ENCODE data around the gene GRID2IP. TPM values are rescaled to one million over a fixed set of nuclear protein-coding genes. Genes with fewer than 3 reads are reported as not detected.
"Not testable (repeated sequence)": the region's sequence is repeated elsewhere in the genome, so short reads cannot be mapped to it uniquely, and the experiment has no call there.

GRID2IP gene
- total RNA-seq, 1 donor from 2014 or later, result 2.6 TPM

DNA sequence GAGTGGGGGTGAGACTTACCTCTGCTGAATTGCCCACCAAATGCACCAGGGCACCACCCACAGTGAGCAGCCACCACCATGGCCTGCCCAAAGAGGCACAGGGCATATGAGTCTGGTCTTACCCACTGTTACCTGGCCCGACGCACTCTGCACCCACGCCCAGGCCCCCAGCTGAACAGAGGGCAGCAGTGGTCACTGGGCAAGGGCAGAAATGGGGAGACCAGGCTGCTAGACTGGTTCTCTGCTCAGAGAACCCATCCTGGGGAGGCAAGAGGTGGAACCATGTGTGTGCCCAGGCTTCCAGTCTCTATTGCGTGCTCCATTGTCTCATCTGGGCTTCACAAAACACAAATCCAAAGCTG is 64.1 kb downstream of the GRID2IP start:
- no peak for DNase-seq (ENCODE audit: low spot score)

- DNase-seq (ENCODE audit: low spot score), result no peak
Measured at GRCh38 chr7:6486438-6487183, 64.7 kb downstream of the GRID2IP start.

DNA sequence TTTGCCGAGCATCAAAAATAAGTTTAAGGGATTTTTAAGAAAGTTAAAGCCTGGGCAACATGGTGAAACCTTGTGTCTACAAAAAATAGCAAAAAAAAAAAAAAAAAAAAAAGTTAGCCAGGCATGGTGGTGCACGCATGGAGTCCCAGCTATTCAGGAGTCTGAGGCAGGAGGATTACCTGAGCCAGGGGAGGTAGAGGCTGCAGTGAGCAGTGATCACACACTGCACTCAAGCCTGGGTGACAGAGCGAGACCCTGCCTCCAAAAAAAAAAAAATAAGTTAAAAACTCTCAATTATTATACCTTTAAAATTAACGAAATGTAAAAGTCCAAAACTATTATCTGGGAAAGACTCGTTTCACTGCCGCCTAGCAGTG is 68.5 kb downstream of the GRID2IP start:
- no peak for DNase-seq (ENCODE audit: low spot score)

GRCh38 chr7:6482307-6482706 is 69.0 kb downstream of the GRID2IP start:
- DNase-seq (ENCODE audit: low spot score), result no peak

DNA sequence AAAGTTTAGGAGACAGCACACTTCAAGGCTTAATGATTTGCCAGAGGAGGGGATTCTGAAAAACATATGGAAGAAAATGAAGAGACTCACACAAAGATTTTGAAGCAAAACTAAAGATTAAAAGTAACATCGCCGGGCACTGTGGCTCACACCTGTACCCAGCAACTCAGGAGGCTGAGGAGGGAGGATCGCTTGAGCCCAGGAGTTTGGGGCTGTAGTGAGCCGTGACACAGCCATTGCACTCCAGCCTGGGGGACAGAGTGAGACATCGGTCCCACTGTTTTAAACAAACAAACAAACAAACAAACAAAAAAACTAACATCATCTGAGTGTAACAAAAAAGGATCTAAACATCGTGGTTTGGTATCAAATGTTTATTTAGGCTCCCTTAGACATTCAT is 69.8 kb downstream of the GRID2IP start:
- no peak for DNase-seq (ENCODE audit: low spot score)

DNA sequence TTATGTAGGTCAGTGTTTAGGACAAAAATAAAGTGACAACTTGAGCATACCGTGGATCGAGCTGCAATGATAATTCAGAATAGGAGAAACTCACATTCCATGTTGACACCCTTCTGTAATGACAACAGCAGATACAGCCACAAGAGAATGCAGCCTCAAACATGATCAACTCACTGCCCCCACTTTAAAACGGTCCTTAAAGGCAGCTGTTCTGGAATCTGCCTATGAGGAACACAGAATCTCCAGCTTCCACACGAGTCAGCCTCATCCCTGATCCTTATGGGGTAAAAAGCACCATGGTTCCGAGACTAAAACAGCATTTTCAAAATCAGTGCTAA is 71.0 kb downstream of the GRID2IP start:
- no peak for DNase-seq (ENCODE audit: low spot score)

GRCh38 chr7:6479067-6479466 is 72.2 kb downstream of the GRID2IP start:
- DNase-seq (ENCODE audit: low spot score), result no peak

DNA sequence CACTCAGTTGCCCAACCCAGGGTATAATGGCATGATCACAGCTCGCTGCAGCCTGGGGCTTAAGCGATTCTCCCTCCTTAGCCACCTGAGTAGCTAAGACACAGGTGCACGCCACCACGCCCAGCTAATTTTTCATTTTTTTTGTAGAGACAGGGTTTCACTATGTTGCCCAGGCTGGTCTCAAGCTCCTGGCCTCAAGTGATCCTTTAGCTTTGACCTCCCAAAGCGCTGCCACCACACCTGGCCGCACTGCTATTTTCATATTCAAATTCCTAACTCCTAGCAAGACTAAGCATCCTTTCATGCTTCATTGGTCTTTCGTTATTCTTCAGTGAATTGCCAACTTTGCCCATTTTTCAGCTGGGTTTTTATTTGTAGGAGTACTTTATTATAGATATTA is 73.1 kb downstream of the GRID2IP start:
- DNase-seq (ENCODE audit: low spot score), result no peak

- DNase-seq (ENCODE audit: low spot score), result no peak
Measured at GRCh38 chr7:6477318-6477660, 74.0 kb downstream of the GRID2IP start.

DNA sequence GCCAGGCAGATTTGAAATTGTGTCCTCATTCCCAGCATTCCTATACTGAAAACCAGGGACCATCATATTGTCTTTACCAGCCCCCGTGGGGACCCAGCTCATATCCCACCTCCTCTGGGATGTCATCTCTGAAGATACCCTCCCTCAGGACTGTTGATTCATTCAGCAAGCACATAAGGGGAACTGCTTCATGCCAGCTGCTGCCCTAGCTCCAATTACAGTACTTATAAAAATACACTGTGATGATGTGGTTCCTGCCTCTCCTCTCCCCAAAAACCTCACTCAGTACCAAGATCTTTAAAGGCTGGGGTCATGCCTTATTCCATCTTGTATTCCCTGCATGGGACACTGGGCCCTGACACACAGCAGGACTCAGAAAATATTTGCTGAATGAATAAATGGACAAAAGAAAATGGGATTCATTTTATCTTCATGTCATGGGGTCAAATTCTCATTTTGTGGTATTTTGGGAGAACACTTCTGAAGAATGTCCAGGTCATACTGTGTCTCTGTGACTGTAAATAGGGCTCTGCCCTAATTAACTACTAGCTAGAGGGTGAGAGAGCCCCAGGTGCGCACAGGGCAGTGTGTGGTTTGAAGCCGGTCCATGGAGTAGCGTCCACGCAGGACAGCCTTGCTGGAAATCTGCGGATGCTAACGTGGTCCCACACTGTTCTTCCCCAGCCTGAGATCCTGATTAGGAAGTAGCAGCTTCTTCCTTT is 74.5 kb downstream of the GRID2IP start:
- no peak for DNase-seq (ENCODE audit: low spot score)

GRCh38 chr7:6475433-6476186 is 75.7 kb downstream of the GRID2IP start:
- DNase-seq (ENCODE audit: low spot score), result no peak

DNA sequence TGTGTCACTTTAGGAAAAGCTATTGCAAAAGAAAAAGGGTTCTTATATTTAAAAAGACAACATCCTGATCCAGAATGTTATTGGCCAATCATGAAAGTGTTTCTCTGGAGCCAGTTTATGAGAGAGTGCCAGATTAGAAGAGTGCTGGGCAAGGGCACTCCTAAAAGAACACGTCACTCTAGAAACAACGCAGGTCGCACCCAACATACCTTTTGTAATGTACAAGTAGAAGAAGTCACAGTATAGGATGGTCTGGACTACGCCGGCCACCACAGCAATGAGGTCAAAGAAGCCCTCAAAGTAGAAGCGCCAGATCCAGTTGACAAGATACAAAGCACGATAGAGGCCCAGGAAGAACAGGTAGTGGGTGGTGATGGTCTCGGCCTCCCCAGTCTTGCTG is 85.4 kb downstream of the GRID2IP start:
- no peak for DNase-seq (ENCODE audit: low spot score)

- DNase-seq (ENCODE audit: low spot score), result not testable (repeated sequence)
Measured at GRCh38 chr7:6463609-6464008, 87.7 kb downstream of the GRID2IP start.

DNA sequence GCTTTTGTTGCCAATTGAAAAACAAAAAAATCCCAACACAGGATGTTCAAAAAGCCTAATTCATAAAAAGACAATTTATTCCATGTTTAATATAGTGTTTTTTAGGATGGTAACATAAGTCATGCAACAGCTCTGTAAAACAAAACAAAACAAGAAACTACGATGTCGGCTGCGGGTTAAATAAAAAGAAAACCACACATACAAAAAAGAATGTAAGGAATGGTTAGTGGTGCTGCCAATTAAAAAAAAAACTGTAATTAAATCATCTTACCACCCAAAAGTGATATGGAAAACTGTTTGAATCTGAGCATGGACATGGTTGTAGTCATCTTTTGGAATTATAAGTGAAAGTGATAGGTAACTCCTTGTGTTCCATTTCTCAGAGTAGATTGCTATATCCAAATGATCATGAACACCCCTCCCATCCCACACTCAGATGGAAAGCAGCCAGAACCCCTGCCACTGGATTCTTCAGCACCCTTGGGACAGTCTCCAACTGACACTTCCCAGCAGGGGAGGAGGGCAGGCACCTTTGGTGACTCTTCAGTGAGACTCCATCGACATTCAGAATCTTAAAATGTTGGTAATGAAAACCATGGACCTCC is 89.2 kb downstream of the GRID2IP start:
- no peak for DNase-seq (ENCODE audit: low spot score)

GRCh38 chr7:6460990-6461584 is 90.2 kb downstream of the GRID2IP start:
- DNase-seq (ENCODE audit: low spot score), result no peak

DNA sequence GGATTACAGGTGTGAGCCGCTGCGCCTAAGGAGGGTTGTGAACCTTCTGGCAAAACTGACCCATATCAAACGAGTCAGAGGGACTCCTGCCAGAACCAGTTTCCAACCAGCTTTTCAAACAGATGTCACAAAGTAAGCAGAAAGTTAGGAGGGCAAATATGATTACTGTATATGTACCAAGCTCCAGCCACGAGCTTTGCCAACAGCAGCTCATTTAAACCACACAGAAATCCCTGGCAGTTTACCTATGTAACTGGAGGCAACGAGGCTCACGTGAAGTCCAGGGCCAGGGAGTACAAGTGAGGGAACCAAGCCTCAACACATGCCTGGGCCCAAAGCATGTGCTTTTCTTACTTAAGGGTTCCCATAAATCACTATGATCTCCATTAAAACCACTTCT is 91.0 kb downstream of the GRID2IP start:
- no peak for DNase-seq (ENCODE audit: low spot score)

GRCh38 chr7:6458676-6459075 is 92.6 kb downstream of the GRID2IP start:
- DNase-seq (ENCODE audit: low spot score), result not testable (repeated sequence)

DNA sequence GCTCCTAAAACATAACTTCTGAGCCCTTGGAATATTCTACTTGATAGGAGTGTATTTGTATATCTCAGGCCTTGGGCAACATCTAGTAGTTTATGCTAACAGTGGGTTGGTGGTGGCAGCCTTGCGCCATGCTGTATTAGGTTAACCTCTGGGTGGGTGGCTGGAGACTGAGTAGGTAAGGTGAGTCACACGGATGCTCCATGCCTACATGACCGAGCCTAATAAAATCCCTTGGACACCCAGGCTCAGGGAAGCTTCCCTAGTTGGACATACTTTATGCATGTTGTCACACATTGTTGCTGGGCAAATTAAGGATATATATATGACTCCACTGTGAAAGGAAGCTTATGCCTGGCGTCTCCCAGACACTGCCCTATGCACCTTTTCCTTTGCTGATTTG is 97.5 kb downstream of the GRID2IP start:
- DNase-seq (ENCODE audit: low spot score), result no peak

DNA sequence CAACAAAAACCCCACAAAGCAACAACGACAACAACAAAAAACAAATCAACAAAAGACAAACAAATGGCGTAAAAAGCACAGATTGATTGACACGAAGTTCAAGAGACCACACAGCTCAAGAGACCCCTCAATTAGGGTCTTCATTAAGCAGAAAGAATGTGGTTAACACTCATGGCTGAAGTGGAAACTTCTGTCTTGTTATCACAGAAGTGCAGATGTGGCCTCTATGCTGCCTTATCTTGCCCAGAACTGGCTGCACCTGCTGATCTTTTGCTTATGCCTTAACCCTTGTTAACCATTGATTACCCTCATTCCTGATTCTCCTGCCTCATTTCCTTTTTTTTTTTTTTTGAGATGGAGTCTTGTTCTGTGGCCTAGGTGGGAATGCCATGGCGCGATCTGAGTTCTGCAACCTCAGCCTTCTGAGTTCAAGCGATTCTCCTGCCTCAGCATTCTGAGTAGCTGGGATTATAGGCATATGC is 100.0 kb downstream of the GRID2IP start:
- DNase-seq (ENCODE audit: low spot score), result no peak

GRCh38 chr7:6450591-6450990 is 100.7 kb downstream of the GRID2IP start:
- not testable (repeated sequence) for DNase-seq (ENCODE audit: low spot score)

DNA sequence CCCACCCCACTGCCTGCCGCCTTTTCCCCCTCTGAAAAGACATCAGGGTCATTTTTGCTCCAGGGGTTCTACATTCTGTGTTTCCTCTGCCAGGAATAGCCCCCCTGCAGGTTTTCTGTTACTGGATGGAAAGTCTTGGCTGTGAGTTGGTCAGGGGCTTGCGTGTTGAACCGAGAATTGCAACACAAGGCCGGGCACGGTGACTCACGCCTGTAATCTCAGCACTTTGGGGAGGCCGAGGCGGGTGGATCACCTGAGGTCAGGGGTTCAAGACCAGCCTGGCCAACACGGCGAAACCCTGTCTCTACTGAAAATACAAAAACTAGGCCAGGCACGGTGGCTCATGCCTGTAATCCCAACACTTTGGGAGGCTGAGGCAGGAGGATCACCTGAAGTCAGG is 101.4 kb downstream of the GRID2IP start:
- DNase-seq (ENCODE audit: low spot score), result not testable (repeated sequence)

- DNase-seq (ENCODE audit: low spot score), result no peak
Measured at GRCh38 chr7:6448943-6449543, 102.2 kb downstream of the GRID2IP start.
